ENCODE results near the gene HNRNPF.
A peak's percentile ranks its signal among the peaks of the same experiment; 100 is the strongest.
"Not testable (repeated sequence)": the region's sequence is repeated elsewhere in the genome, so short reads cannot be mapped to it uniquely, and the experiment has no call there.

Gene HNRNPF

GRCh38 chr10:43408710-43409384, at the start of gene HNRNPF:
TSS of gene HNRNPF (minus strand) at chr10:43409186. CDS start at chr10:43387884, 21,302 bp downstream.
- peak; percentile 97 for DNase-seq
- peak; percentile 81 for ATAC-seq

- ATAC-seq (no peak), DNase-seq (no peak)
These were observed 49.2 kb upstream of the HNRNPF start for GRCh38 chr10:43458227-43458626.

- not testable (repeated sequence) for DNase-seq, ATAC-seq
These were observed 47.6 kb upstream of the HNRNPF start for GRCh38 chr10:43456561-43456960.

- not testable (repeated sequence) for ATAC-seq, DNase-seq
These were observed 45.0 kb upstream of the HNRNPF start for GRCh38 chr10:43454025-43454424.

GRCh38 chr10:43453266-43453831, 44.4 kb upstream of the HNRNPF start:
- ATAC-seq (peak; percentile 65), DNase-seq (no peak)

GRCh38 chr10:43452356-43452914, 43.4 kb upstream of the HNRNPF start:
- no peak for ATAC-seq
- DNase-seq: no peak

- ATAC-seq: no peak
- no peak for DNase-seq
These were observed 39.8 kb upstream of the HNRNPF start for GRCh38 chr10:43448742-43449141.

GRCh38 chr10:43446219-43447017, 37.4 kb upstream of the HNRNPF start:
- not testable (repeated sequence) for DNase-seq, ATAC-seq

- no peak for ATAC-seq
- no peak for DNase-seq
These were observed 36.0 kb upstream of the HNRNPF start for GRCh38 chr10:43444897-43445466.

GRCh38 chr10:43444323-43444722, 35.3 kb upstream of the HNRNPF start:
- DNase-seq (no peak), ATAC-seq (no peak)

GRCh38 chr10:43440463-43441134, 31.6 kb upstream of the HNRNPF start:
- no peak for DNase-seq
- ATAC-seq: no peak

GRCh38 chr10:43437141-43437870, 28.3 kb upstream of the HNRNPF start:
- ATAC-seq: no peak
- DNase-seq: no peak

GRCh38 chr10:43436291-43437140, 27.5 kb upstream of the HNRNPF start, which contains the start of gene ZNF487:
TSS of gene ZNF487 (plus strand) at chr10:43437111. CDS start at chr10:43475814, 38,703 bp downstream.
- peak; percentile 97 for ATAC-seq
- DNase-seq: peak; percentile 89

GRCh38 chr10:43430926-43431663, 22.1 kb upstream of the HNRNPF start:
- DNase-seq: no peak
- ATAC-seq: no peak

- peak; percentile 74 for ATAC-seq
- DNase-seq: peak; percentile 42
These were observed 18.3 kb upstream of the HNRNPF start for GRCh38 chr10:43427166-43427825.

- ATAC-seq: not testable (repeated sequence)
These were observed 17.5 kb upstream of the HNRNPF start for GRCh38 chr10:43426476-43426875.

GRCh38 chr10:43424416-43424815, 15.4 kb upstream of the HNRNPF start:
- DNase-seq (no peak), ATAC-seq (no peak)

More at GRCh38 chr10:43426476-43426875, 17.5 kb upstream of the HNRNPF start:
- DNase-seq: not testable (repeated sequence)

- ATAC-seq: not testable (repeated sequence)
These were observed 13.0 kb upstream of the HNRNPF start for GRCh38 chr10:43421944-43422343.

GRCh38 chr10:43421519-43421918, 12.5 kb upstream of the HNRNPF start:
- ATAC-seq: no peak
- no peak for DNase-seq

More at GRCh38 chr10:43421944-43422343, 13.0 kb upstream of the HNRNPF start:
- not testable (repeated sequence) for DNase-seq

All from stimulated activated naive CD8-positive, alpha-beta T cell treated with anti-CD3 and anti-CD28 coated beads, Interleukin-15, Interleukin-2, amounts not matched to agents 100 U/mL and 50 U/mL, for 24 hours (primary cell).